ENCODE data around the gene PLEKHM1.
"Not testable (repeated sequence)": the region's sequence is repeated elsewhere in the genome, so short reads cannot be mapped to it uniquely, and the experiment has no call there.

The PLEKHM1 gene

GRCh38 chr17:45448066-45448465, 42.5 kb downstream of the PLEKHM1 start:
- DNase-seq; H3K4me1 ChIP-seq (ENCODE audit: control insufficient read depth in 1 of 2, insufficient read depth in 2 of 2, low read length in 2 of 2); H3K14ac ChIP-seq (ENCODE audit: low read length); H3K9me3 ChIP-seq (ENCODE audit: insufficient read depth, low read depth, low read length); H3K4ac ChIP-seq (ENCODE audit: low read depth, low read length); H2BK5ac ChIP-seq (ENCODE audit: low read depth, low read length, poor library complexity); H3K9ac ChIP-seq (ENCODE audit: low read length); H4K91ac ChIP-seq (ENCODE audit: low read depth, low read length); H4K12ac ChIP-seq (ENCODE audit: low read depth, low read length); H3K4me3 ChIP-seq (ENCODE audit: low read depth, low read length); H3K79me2 ChIP-seq (ENCODE audit: control insufficient read depth, insufficient read depth, low read length, poor library complexity); H2BK120ac ChIP-seq (ENCODE audit: insufficient read depth, low read length, poor library complexity); H2AK5ac ChIP-seq (ENCODE audit: low read length); H3K79me1 ChIP-seq (ENCODE audit: low read length); H2AFZ ChIP-seq (ENCODE audit: insufficient read depth, low read length, poor library complexity); H3K27ac ChIP-seq (ENCODE audit: low read depth, low read length); H3K18ac ChIP-seq (ENCODE audit: low read length); H3K4me2 ChIP-seq (ENCODE audit: low read length); H3K27me3 ChIP-seq (ENCODE audit: insufficient read depth, low read length); H3K23ac ChIP-seq (ENCODE audit: low read length); H4K8ac ChIP-seq (ENCODE audit: low read depth, low read length); H2BK12ac ChIP-seq (ENCODE audit: low read length): not testable (repeated sequence)
- peaks cover 9 to 12% of the 10 kb centered on the region in 2 experiments for H3K36me3 ChIP-seq (ENCODE audit: control insufficient read depth in 1 of 2, insufficient read depth in 2 of 2, low read length in 2 of 2)
- no CpG with 5 or more reads among the region's 7 CpGs for WGBS (ENCODE audit: extremely low coverage, insufficient coverage, insufficient read length)

- not testable (repeated sequence) for H2AFZ ChIP-seq (ENCODE audit: insufficient read depth, low read length, poor library complexity); H3K27me3 ChIP-seq (ENCODE audit: insufficient read depth, low read length); H3K23ac ChIP-seq (ENCODE audit: low read length); H3K4me2 ChIP-seq (ENCODE audit: low read length); DNase-seq; H2BK12ac ChIP-seq (ENCODE audit: low read length); H2BK5ac ChIP-seq (ENCODE audit: low read depth, low read length, poor library complexity); H3K9me3 ChIP-seq (ENCODE audit: insufficient read depth, low read depth, low read length); H3K9ac ChIP-seq (ENCODE audit: low read length); H3K79me1 ChIP-seq (ENCODE audit: low read length); H3K18ac ChIP-seq (ENCODE audit: low read length); H3K79me2 ChIP-seq (ENCODE audit: control insufficient read depth, insufficient read depth, low read length, poor library complexity); H4K91ac ChIP-seq (ENCODE audit: low read depth, low read length); H2AK5ac ChIP-seq (ENCODE audit: low read length); H3K14ac ChIP-seq (ENCODE audit: low read length); H3K4me1 ChIP-seq (ENCODE audit: control insufficient read depth in 1 of 2, insufficient read depth in 2 of 2, low read length in 2 of 2); H3K27ac ChIP-seq (ENCODE audit: low read depth, low read length); H4K12ac ChIP-seq (ENCODE audit: low read depth, low read length); H3K4me3 ChIP-seq (ENCODE audit: low read depth, low read length); H3K4ac ChIP-seq (ENCODE audit: low read depth, low read length); H4K8ac ChIP-seq (ENCODE audit: low read depth, low read length); H2BK120ac ChIP-seq (ENCODE audit: insufficient read depth, low read length, poor library complexity)
- peaks cover 7 to 10% of the 10 kb centered on the region in 2 experiments for H3K36me3 ChIP-seq (ENCODE audit: control insufficient read depth in 1 of 2, insufficient read depth in 2 of 2, low read length in 2 of 2)
- WGBS (ENCODE audit: extremely low coverage, insufficient coverage, insufficient read length), result no CpG with 5 or more reads among the region's 14 CpGs
Measured at GRCh38 chr17:45447650-45448049, 42.9 kb downstream of the PLEKHM1 start.

GRCh38 chr17:45446872-45447625, 43.5 kb downstream of the PLEKHM1 start:
- H3K9ac ChIP-seq (ENCODE audit: low read length), result not testable (repeated sequence)

GRCh38 chr17:45445901-45446743, 44.4 kb downstream of the PLEKHM1 start:
- not testable (repeated sequence) for H3K18ac ChIP-seq (ENCODE audit: low read length); H2BK5ac ChIP-seq (ENCODE audit: low read depth, low read length, poor library complexity); H3K79me2 ChIP-seq (ENCODE audit: control insufficient read depth, insufficient read depth, low read length, poor library complexity); H2AFZ ChIP-seq (ENCODE audit: insufficient read depth, low read length, poor library complexity); H2BK120ac ChIP-seq (ENCODE audit: insufficient read depth, low read length, poor library complexity); H2AK5ac ChIP-seq (ENCODE audit: low read length); H2BK12ac ChIP-seq (ENCODE audit: low read length); H3K36me3 ChIP-seq (ENCODE audit: control insufficient read depth in 1 of 2, insufficient read depth in 2 of 2, low read length in 2 of 2); H3K27me3 ChIP-seq (ENCODE audit: insufficient read depth, low read length); H3K14ac ChIP-seq (ENCODE audit: low read length); H3K79me1 ChIP-seq (ENCODE audit: low read length); DNase-seq; H4K8ac ChIP-seq (ENCODE audit: low read depth, low read length); H3K9ac ChIP-seq (ENCODE audit: low read length); H3K27ac ChIP-seq (ENCODE audit: low read depth, low read length); H3K4me1 ChIP-seq (ENCODE audit: control insufficient read depth in 1 of 2, insufficient read depth in 2 of 2, low read length in 2 of 2); H4K12ac ChIP-seq (ENCODE audit: low read depth, low read length); H3K4me3 ChIP-seq (ENCODE audit: low read depth, low read length); H3K9me3 ChIP-seq (ENCODE audit: insufficient read depth, low read depth, low read length); H3K23ac ChIP-seq (ENCODE audit: low read length); H3K4me2 ChIP-seq (ENCODE audit: low read length); H3K4ac ChIP-seq (ENCODE audit: low read depth, low read length); H4K91ac ChIP-seq (ENCODE audit: low read depth, low read length)
- no CpG with 5 or more reads among the region's 16 CpGs for WGBS (ENCODE audit: extremely low coverage, insufficient coverage, insufficient read length)

More at GRCh38 chr17:45446872-45447625, 43.5 kb downstream of the PLEKHM1 start:
- no CpG with 5 or more reads among the region's 8 CpGs for WGBS (ENCODE audit: extremely low coverage, insufficient coverage, insufficient read length)
- H3K4me2 ChIP-seq (ENCODE audit: low read length); H3K79me2 ChIP-seq (ENCODE audit: control insufficient read depth, insufficient read depth, low read length, poor library complexity); H4K91ac ChIP-seq (ENCODE audit: low read depth, low read length); H3K27ac ChIP-seq (ENCODE audit: low read depth, low read length); H3K18ac ChIP-seq (ENCODE audit: low read length); H4K12ac ChIP-seq (ENCODE audit: low read depth, low read length); H3K27me3 ChIP-seq (ENCODE audit: insufficient read depth, low read length); H2BK12ac ChIP-seq (ENCODE audit: low read length); H3K79me1 ChIP-seq (ENCODE audit: low read length); H3K14ac ChIP-seq (ENCODE audit: low read length); H3K23ac ChIP-seq (ENCODE audit: low read length); H2BK120ac ChIP-seq (ENCODE audit: insufficient read depth, low read length, poor library complexity); H2AFZ ChIP-seq (ENCODE audit: insufficient read depth, low read length, poor library complexity); H2AK5ac ChIP-seq (ENCODE audit: low read length); H3K9me3 ChIP-seq (ENCODE audit: insufficient read depth, low read depth, low read length); H2BK5ac ChIP-seq (ENCODE audit: low read depth, low read length, poor library complexity); H4K8ac ChIP-seq (ENCODE audit: low read depth, low read length); H3K4ac ChIP-seq (ENCODE audit: low read depth, low read length); H3K4me3 ChIP-seq (ENCODE audit: low read depth, low read length); DNase-seq; H3K4me1 ChIP-seq (ENCODE audit: control insufficient read depth in 1 of 2, insufficient read depth in 2 of 2, low read length in 2 of 2): not testable (repeated sequence)
- peaks cover 7 to 10% of the 10 kb centered on the region in 2 experiments for H3K36me3 ChIP-seq (ENCODE audit: control insufficient read depth in 1 of 2, insufficient read depth in 2 of 2, low read length in 2 of 2)

Data from trophoblast cell (in vitro differentiated cells and primary cell).